ENCODE measurements around the gene CRIP2.

The CRIP2 gene

GRCh38 chr14:105527826-105528585, 53.4 kb downstream of the CRIP2 start:
- peak; percentile 70 for DNase-seq (ENCODE audit: low read depth)

DNA sequence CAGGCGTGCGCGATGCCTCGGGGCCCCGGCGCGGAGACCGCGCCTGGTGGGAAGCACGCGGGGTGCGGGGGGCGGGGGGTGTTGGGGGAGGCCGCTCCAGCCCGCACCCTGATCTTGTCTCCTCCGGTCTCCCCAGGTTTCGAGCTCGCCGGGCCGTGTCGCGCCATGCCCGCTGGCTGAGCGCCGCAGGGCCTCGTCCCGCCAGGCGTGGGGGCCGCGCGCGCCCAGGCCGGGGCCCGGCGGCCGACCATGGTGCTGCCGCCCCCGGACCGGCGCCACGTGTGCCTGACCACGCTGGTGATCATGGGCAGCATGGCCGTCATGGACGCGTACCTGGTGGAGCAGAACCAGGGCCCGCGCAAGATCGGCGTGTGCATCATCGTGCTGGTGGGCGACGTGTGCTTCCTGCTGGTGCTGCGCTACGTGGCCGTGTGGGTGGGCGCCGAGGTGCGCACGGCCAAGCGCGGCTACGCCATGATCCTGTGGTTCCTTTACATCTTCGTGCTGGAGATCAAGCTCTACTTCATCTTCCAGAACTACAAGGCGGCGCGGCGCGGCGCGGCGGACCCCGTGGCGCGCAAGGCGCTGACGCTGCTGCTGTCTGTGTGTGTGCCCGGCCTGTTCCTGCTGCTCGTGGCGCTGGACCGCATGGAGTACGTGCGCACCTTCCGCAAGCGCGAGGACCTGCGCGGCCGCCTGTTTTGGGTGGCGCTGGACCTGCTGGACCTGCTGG, 54.1 kb downstream of the CRIP2 start:
- DNase-seq (ENCODE audit: low read depth): no peak

DNA sequence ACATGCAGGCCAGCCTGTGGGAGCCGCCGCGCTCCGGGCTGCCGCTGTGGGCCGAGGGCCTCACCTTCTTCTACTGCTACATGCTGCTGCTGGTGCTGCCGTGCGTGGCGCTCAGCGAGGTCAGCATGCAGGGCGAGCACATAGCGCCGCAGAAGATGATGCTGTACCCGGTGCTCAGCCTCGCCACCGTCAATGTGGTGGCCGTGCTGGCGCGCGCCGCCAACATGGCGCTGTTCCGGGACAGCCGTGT, 54.6 kb downstream of the CRIP2 start:
- DNase-seq (ENCODE audit: low read depth): no peak

Measured in T follicular helper cell (primary cell).